Sciatic nerve (tissue), 2 donors: Measurements from ENCODE around the gene ATP2C2. TPM values are rescaled to one million over a fixed set of nuclear protein-coding genes. Genes with fewer than 3 reads are reported as not detected.
A peak's percentile ranks its signal among the peaks of the same experiment; 100 is the strongest.
"Not testable (repeated sequence)": the region's sequence is repeated elsewhere in the genome, so short reads cannot be mapped to it uniquely, and the experiment has no call there.

Experiments
- ATAC-seq: fragments of 200-7000 bp; cut with Tn5 transposase; one replicate; pipeline ENCODE4 v1.9.1; 2020; ENCODE audit warnings: mild to moderate bottlenecking, moderate library complexity
- DNase-seq: peaks from one replicate; pipeline ENCODE4 v3.0.0-alpha.2; 2020; ENCODE audit warnings: low spot score
- intact Hi-C: fragments of 100-400 bp; cut with DNase I; formaldehyde crosslinking; loops from one replicate; pipeline ENCODE4 v1.14.2; 2022
- total RNA-seq: library from RNA; stranded (reverse); fragmentation: NEBNext Ultra II Directional; extraction: Animal tissue kit (Norgen Biotek cat#: 25700); gene quantifications from one replicate; pipeline ENCODE4 v1.2.1, GENCODE V29; 2021
- donor health status: DM: no; HTN: no; CAD: no.
- donor health status: DM: no; HTN: no; CAD: no.

Gene ATP2C2
- total RNA-seq, 1 donor from 2014 or later: 0.58 TPM

GRCh38 chr16:84410361-84411138 is 42.2 kb downstream of the ATP2C2 start:
- no peak for DNase-seq
- no peak for ATAC-seq
- intact Hi-C loops: no loop called here

- no peak for ATAC-seq
- DNase-seq: no peak
- intact Hi-C loops: no loop called here
Observed at GRCh38 chr16:84411768-84412167, 43.4 kb downstream of the ATP2C2 start.

- no peak for DNase-seq
- intact Hi-C loops: no loop called here
- ATAC-seq: no peak
Observed at GRCh38 chr16:84412262-84412661, 43.9 kb downstream of the ATP2C2 start.

DNA sequence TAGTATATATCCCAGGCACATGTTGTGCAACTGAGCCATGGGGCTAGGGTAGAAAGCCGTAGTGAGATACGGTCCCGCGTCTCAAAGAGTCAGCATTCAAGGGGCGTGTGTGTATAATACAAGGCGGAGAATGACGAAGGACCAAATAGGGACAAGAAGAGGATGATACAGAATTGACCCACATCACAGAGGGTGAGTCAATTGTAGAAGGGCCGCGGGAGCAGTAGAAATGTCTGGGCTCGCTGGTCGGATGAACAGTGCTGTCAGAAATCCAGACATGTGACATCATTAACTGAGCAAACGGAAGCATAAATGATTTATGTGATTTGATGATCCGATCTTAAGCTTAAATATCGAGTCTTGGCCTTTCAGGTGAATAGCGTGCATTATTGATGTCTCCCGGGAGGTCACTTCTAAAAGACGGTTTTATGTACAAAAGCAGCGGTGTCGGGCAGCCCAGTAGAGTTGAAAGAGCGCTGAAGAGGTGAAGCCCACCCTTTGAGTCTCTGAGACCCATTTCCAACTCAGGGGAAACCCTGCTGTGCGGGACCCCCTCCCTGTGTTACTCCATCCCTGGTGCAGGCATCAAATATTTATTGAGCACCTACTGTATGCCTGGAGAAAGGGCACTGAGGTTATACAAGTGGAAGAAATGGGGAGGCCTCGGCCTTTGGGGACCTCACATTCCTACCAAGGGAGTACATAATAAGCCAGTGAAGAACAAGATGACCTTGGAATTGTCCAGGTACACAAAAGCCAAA is 45.1 kb downstream of the ATP2C2 start:
- intact Hi-C loops: no loop called here
- ATAC-seq: no peak
- no peak for DNase-seq

GRCh38 chr16:84414789-84415326 is 46.5 kb downstream of the ATP2C2 start:
- intact Hi-C loops: no loop called here
- ATAC-seq: peak; percentile 55
- DNase-seq: no peak

DNA sequence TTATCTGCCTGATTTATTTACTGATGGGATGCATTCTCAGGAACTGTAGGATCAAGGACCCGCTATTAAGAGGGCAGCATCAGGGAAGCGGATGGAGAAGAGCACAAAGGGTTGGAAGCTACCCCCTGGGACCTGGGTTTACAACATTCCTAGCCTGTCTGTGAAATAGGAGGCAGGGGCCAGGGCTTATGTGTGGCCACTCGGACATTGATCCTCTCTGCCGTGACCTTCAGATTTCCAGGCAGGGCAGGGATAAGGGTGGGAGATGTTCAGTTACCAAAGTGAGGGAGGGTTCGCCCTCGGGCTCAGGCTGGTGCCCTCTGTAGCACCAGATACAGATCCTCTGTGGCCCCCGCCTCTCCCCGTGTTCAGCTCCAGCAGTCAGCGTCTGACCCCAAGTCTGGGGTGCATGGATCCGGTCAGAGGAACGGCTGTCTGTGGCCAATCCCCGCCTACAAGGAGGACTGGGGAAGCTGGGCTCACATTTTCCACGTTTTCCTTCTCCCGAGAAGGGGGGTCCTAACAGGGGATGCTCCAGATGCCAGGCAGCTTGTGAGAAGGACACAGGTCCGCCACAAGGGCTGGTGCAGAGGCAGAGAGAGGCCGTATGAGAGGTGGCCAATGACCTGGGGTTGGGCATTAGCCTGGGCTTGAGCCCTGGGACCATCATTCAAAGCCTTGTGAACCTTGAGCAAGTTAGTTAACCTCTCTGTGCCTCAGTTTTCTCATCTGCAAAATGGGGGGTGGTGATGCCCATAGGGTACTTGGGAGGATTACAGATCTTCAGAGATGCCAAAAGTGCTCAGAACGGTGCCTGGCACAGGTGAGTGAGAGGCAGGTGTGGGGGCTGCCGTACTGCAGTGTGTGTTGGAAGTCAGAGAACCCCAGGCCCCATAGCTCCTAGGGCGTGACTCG is 48.3 kb downstream of the ATP2C2 start:
- ATAC-seq (no peak), DNase-seq (no peak)
- intact Hi-C loops: no loop called here

DNA sequence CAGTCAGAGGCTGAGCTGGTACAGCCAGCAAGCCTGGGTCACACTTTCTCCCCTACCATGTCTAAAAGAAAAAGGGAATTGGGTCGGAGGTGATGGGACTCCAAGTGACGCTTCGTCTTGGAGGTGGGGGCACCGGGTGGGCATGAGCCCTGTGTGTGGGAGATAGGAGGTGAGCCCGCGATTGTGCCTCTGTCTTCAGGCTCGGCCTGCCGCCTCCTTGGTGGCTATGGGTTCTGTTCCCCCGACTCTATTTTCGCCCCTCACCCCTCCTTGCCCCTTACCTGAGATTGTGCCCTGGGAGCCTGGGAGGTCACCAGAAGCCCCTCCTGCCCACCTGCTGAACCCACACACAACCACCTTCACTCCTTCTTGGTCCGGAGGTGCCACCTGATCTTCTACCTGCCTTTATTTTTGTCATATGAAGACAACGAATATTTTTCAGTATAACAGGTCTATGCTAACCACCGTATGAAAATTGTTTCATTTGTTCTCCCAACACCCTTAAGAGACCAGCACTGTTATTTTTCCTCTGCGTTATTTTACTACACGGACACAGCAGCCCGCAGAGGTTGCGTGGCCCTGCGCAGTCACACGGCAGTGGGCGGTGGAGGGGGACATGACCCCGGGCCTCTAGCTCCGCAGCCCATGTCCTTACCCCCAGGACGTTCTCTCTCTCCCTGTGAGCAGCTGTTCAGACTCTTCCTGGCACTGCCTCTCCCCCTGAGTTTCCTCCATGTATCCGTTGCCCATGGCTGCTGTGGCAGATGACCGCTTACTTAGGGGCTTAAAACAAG is 49.9 kb downstream of the ATP2C2 start:
- ATAC-seq: no peak
- intact Hi-C loops: no loop called here
- no peak for DNase-seq

- DNase-seq (no peak), ATAC-seq (no peak)
- intact Hi-C loops: loop anchor here (5.0 kb wide), 1 partner anchor 1348 kb away; no protein-coding TSS in a partner anchor
Observed at GRCh38 chr16:84419730-84420129, 51.4 kb downstream of the ATP2C2 start.

- not testable (repeated sequence) for ATAC-seq, DNase-seq
- intact Hi-C loops: loop anchor here (5.0 kb wide), 1 partner anchor 1347 kb away; no protein-coding TSS in a partner anchor
Observed at GRCh38 chr16:84420556-84420955, 52.2 kb downstream of the ATP2C2 start.

DNA sequence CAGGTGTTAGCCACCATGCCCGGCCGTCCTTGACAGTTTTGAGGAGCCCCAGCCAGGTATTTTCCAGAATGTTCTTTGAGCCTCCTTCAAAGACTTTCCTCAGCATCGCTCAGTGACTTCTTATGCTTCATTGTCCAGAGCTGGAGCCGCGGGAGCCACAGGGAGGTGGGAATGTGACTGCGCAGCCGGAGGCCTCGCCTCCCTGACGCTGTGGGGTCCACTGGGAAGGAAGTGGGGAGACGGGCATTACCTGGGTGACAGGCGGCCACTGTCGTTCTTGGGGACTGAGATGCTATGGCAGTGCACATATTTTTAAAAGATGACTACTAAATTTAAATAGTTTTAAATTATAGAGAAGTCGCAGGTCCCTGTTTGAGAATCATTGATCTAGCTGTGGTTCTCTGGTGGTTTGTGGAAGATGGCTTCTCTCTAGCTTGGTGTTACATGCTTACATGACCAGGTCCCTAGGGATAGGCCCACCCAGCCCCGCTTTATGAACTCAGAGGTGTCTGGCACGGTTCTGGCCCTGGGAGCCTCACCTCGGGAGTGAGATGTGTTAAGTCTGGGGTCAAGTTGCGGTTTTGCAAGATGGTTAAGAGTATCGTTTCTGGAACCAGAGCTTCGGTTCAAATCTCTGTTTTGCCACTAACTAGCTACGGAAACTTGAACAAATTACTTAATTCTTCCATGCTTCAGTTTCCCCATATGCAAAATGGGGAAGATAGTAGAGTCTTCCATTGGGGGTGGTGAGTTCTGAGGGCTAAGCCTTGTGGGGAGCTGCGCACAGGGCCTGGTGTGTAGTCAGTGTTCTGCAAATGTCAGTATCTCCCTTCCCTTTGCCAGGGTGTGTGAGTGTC is 53.0 kb downstream of the ATP2C2 start:
- intact Hi-C loops: loop anchor here (5.0 kb wide), 1 partner anchor 1346 kb away; no protein-coding TSS in a partner anchor
- no peak for DNase-seq
- no peak for ATAC-seq

GRCh38 chr16:84421938-84422220 is 53.5 kb downstream of the ATP2C2 start:
- DNase-seq (no peak), ATAC-seq (no peak)
- intact Hi-C loops: loop anchor here (5.0 kb wide), 1 partner anchor 1345 kb away; no protein-coding TSS in a partner anchor

GRCh38 chr16:84423416-84423837 is 55.1 kb downstream of the ATP2C2 start:
- ATAC-seq (no peak), DNase-seq (no peak)
- intact Hi-C loops: loop anchor here (5.0 kb wide), 1 partner anchor 1344 kb away; no protein-coding TSS in a partner anchor

DNA sequence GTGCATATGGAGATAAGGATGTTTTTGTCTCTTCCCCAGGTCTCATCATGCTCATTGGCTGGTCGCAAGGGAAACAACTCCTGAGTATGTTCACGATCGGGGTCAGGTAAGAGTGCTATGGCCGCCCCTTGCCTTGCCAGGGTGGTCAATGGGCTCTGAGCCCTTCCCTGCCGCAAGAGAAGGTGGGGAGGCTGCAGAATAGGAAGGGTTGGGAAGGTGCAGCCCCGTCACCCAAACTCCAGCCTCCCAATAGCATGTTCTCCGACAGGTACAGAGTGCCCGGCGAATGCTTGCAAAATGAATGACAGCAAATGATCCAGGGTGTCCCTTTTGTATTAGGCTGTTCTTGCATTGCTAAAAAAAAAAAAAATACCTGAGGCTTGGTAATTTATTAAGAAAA is 57.4 kb downstream of the ATP2C2 start:
- intact Hi-C loops: no loop called here
- ATAC-seq (no peak), DNase-seq (no peak)

DNA sequence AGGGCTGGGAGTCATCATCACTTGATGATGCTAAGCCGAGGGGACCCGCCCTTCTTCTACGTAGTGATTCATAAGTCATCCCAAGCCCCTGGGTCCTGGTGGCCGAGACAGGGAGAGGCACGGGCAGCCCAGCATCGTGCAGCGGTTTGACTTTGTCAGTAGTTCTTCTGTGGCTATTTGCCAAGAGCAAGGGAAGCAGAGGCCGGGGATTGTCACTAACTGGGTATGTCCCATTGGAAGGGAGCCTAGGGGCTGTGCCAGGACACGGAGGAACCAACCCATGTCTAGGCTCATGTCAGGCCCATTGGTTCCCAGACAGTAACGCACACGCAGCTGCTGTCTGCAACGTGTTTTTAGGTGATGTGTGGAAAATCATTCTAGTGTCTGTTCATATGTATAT is 58.5 kb downstream of the ATP2C2 start:
- no peak for ATAC-seq
- no peak for DNase-seq
- intact Hi-C loops: no loop called here

DNA sequence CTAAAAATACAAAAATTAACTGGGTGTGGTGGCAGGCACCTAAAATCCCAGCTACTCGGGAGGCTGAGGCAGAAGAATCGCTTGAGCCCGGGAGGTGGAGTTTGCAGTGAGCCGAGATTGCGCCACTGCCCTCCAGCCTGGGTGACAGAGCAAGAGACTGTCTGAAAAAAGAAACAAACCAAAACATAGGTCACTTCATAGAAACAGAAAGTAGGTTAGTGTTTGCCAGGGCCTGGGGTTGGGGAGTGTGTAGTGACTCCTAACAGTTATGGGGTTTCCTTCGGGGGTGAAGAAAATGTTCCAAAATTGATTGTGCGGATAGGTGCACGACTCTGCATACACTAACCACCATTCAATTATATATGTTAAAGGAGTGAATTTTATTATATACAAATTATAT is 59.2 kb downstream of the ATP2C2 start:
- no peak for DNase-seq
- intact Hi-C loops: no loop called here
- ATAC-seq: no peak

GRCh38 chr16:84430860-84431259 is 62.5 kb downstream of the ATP2C2 start:
- intact Hi-C loops: no loop called here
- no peak for DNase-seq
- no peak for ATAC-seq

GRCh38 chr16:84434800-84435199 is 66.5 kb downstream of the ATP2C2 start:
- no peak for DNase-seq
- intact Hi-C loops: no loop called here
- ATAC-seq: no peak
